Measurements from ENCODE around the gene CENPH.
"Not testable (repeated sequence)": the region's sequence is repeated elsewhere in the genome, so short reads cannot be mapped to it uniquely, and the experiment has no call there.

Gene CENPH

DNA sequence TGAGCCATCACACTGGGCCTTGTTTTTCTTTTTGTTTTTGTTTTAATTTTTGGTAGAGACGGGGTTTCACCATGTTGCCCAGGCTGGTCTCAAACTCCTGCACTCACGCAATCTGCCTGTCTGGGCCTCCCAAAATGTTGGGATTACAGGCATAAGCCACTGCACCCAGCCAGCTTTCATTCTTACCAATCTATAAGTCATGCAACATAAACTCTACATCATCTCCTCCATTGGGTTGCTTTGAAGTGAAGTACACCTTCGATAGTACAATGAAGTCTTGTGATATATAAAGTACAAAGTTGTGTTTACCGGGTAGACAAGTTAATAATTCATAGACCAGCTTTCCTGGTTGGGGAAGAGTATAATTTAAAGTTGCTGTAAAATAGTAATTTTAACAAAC, 36.5 kb downstream of the CENPH start:
- Histone ChIP-seq H3K4me1 (ENCODE audit: insufficient read depth, poor library complexity, severe bottlenecking) (no peaks in the 10 kb centered on the region), H3K4me3 (ENCODE audit: severe bottlenecking) (no peak overlapping the region), H3K9me3 (ENCODE audit: severe bottlenecking) (no peaks in the 10 kb centered on the region), H3K36me3 (ENCODE audit: low read depth) (peaks cover 51% of the 10 kb centered on the region), H3K27ac (ENCODE audit: poor library complexity, severe bottlenecking) (no peak overlapping the region), H3K27me3 (ENCODE audit: insufficient read depth, poor library complexity, severe bottlenecking) (no peaks in the 10 kb centered on the region)
- DNase-seq (ENCODE audit: low spot score) = no peak
- TF ChIP-seq, protein P1, sequence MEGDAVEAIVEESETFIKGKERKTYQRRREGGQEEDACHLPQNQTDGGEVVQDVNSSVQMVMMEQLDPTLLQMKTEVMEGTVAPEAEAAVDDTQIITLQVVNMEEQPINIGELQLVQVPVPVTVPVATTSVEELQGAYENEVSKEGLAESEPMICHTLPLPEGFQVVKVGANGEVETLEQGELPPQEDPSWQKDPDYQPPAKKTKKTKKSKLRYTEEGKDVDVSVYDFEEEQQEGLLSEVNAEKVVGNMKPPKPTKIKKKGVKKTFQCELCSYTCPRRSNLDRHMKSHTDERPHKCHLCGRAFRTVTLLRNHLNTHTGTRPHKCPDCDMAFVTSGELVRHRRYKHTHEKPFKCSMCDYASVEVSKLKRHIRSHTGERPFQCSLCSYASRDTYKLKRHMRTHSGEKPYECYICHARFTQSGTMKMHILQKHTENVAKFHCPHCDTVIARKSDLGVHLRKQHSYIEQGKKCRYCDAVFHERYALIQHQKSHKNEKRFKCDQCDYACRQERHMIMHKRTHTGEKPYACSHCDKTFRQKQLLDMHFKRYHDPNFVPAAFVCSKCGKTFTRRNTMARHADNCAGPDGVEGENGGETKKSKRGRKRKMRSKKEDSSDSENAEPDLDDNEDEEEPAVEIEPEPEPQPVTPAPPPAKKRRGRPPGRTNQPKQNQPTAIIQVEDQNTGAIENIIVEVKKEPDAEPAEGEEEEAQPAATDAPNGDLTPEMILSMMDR (IDR thresholded peaks at IDR 0.05; ENCODE audit: poor library complexity, severe bottlenecking) = no peak
- ATAC-seq (ENCODE audit: low read depth) = no peak

DNA sequence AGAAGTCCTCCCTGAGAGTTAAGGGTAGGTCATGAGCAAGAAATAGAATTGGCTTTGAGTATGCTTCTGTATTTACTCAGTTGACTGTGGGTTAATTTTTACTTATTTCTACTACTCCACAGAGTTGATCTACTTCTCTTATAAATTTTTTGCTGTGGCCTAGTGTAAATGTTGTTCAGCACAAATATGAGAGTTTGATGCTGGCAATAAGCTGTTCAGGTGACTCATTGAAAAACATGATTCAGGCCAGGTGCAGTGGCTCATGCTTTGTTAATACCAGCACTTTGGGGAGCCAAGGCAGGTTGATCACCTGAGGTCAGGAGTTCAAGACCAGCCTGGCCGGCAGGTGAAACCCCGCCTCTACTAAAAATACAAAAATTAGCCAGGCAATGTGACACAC, 40.8 kb downstream of the CENPH start:
- TF ChIP-seq, protein P1 (IDR thresholded peaks at IDR 0.05; ENCODE audit: poor library complexity, severe bottlenecking) = no peak
- Histone ChIP-seq H3K4me1 (ENCODE audit: insufficient read depth, poor library complexity, severe bottlenecking) (no peaks in the 10 kb centered on the region), H3K4me3 (ENCODE audit: severe bottlenecking) (no peak overlapping the region), H3K36me3 (ENCODE audit: low read depth) (peaks cover 48% of the 10 kb centered on the region), H3K27me3 (ENCODE audit: insufficient read depth, poor library complexity, severe bottlenecking) (no peaks in the 10 kb centered on the region), H3K27ac (ENCODE audit: poor library complexity, severe bottlenecking) (no peak overlapping the region), H3K9me3 (ENCODE audit: severe bottlenecking) (no peaks in the 10 kb centered on the region)
- DNase-seq (ENCODE audit: low spot score) (no peak), ATAC-seq (ENCODE audit: low read depth) (no peak)

DNA sequence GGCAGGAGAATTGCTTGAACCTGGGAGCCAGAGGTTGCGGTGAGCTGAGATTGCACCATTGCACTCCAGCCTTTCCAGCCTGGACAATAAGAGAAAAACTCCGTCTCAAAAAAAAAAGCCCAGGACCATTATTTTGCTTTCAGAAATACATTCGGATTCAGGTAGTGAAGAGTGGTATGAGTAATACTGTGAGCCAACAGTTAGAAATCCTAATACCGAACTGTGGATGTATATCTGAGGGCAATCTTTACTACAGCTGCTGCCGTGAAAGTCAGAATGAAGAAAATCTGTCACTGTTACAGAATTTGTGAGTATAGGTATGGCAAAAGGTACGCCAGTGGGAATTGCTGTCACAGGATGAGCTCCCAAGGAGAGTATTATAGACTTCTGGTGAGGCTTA, 41.9 kb downstream of the CENPH start:
- H3K4me1 ChIP-seq (ENCODE audit: insufficient read depth, poor library complexity, severe bottlenecking) = peaks cover 4% of the 10 kb centered on the region
- no peak overlapping the region for H3K27ac ChIP-seq (ENCODE audit: poor library complexity, severe bottlenecking)
- DNase-seq (ENCODE audit: low spot score) (no peak), ATAC-seq (ENCODE audit: low read depth) (no peak)
- TF ChIP-seq, protein P1 (IDR thresholded peaks at IDR 0.05; ENCODE audit: poor library complexity, severe bottlenecking) = no peak
- no peaks in the 10 kb centered on the region for H3K9me3 ChIP-seq (ENCODE audit: severe bottlenecking)
- no peak overlapping the region for H3K4me3 ChIP-seq (ENCODE audit: severe bottlenecking)
- H3K27me3 ChIP-seq (ENCODE audit: insufficient read depth, poor library complexity, severe bottlenecking) = no peaks in the 10 kb centered on the region
- peaks cover 51% of the 10 kb centered on the region for H3K36me3 ChIP-seq (ENCODE audit: low read depth)

DNA sequence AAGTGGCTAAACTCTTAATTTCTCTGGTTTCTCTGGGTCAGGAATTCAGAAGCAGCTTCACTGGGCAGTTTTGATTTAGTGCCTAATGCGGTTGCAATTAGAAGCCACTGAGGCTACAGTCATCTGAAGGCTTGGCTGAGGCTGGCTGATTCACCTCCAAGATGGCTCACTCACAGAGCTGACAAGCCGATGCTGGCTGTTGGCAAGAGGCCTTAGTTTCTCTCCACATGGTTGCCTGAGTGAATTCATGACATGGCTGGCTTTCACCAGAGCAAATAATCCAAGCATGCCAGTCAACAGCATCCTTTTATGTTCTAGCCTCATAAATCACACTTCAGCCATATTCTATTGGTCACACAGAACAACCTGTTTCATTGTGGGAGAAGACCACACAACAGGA, 42.5 kb downstream of the CENPH start:
- TF ChIP-seq, protein P1 (IDR thresholded peaks at IDR 0.05; ENCODE audit: poor library complexity, severe bottlenecking) = no peak
- no peak overlapping the region for H3K27ac ChIP-seq (ENCODE audit: poor library complexity, severe bottlenecking)
- H3K27me3 ChIP-seq (ENCODE audit: insufficient read depth, poor library complexity, severe bottlenecking) = no peaks in the 10 kb centered on the region
- no peak overlapping the region for H3K4me3 ChIP-seq (ENCODE audit: severe bottlenecking)
- ATAC-seq (ENCODE audit: low read depth) (no peak), DNase-seq (ENCODE audit: low spot score) (no peak)
- H3K36me3 ChIP-seq (ENCODE audit: low read depth) = peaks cover 49% of the 10 kb centered on the region
- H3K9me3 ChIP-seq (ENCODE audit: severe bottlenecking) = no peaks in the 10 kb centered on the region
- peaks cover 4% of the 10 kb centered on the region for H3K4me1 ChIP-seq (ENCODE audit: insufficient read depth, poor library complexity, severe bottlenecking)

DNA sequence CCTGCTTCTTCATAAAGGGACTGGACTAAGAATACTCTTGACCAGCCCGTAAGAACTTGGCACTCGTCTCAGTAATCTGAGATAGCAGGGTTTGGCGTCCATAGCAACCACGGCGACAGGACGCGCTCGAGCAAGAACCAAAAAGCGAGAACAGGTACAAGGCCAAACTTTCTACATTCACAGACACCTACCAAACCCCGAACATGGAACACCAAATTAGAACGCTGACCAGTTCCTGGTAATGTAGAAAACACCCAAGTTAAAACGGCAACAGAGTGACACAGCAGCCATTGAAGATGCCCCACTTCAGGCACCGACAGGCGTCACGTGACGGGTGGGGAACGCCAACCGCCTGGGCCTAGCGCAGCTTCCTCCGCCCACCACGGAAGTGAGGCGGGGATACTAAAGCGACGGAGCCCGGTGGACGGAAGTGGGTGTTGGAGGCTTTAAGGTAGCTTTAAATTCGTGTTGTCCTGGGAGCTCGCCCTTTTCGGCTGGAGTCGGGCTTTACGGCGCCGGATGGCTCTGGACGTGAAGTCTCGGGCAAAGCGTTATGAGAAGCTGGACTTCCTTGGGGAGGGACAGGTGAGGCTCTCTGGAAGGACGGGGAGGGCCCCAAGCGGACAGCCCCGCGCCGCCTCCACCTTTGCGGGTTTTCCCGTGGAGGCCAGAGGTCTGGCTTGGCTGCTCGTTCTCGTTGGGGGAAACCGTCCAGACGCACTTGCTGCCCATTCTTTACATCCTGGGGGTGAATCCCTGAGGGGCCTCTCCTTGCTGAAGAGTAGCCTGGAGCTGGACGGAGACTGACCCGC, 45.3 kb downstream of the CENPH start, which contains the start of gene CDK7:
Gene CDK7 (plus strand): TSS at position 430 of the 812 bp plus-strand sequence. CDS start 90 bp downstream, at position 520.
- peak; percentile 89 for ATAC-seq (ENCODE audit: low read depth)
- Histone ChIP-seq H3K9me3 (ENCODE audit: severe bottlenecking) (no peaks in the 10 kb centered on the region), H3K36me3 (ENCODE audit: low read depth) (peaks cover 43% of the 10 kb centered on the region), H3K27me3 (ENCODE audit: insufficient read depth, poor library complexity, severe bottlenecking) (no peaks in the 10 kb centered on the region), H3K4me1 (ENCODE audit: insufficient read depth, poor library complexity, severe bottlenecking) (peaks cover 30% of the 10 kb centered on the region), H3K4me3 (ENCODE audit: severe bottlenecking) (peak within 1 kb of the TSS; percentile 78), H3K27ac (ENCODE audit: poor library complexity, severe bottlenecking) (peak within 1 kb of the TSS; percentile 78)
- TF ChIP-seq, protein P1 (IDR thresholded peaks at IDR 0.05; ENCODE audit: poor library complexity, severe bottlenecking) = no peak
- peak; percentile 96 for DNase-seq (ENCODE audit: low spot score)

DNA sequence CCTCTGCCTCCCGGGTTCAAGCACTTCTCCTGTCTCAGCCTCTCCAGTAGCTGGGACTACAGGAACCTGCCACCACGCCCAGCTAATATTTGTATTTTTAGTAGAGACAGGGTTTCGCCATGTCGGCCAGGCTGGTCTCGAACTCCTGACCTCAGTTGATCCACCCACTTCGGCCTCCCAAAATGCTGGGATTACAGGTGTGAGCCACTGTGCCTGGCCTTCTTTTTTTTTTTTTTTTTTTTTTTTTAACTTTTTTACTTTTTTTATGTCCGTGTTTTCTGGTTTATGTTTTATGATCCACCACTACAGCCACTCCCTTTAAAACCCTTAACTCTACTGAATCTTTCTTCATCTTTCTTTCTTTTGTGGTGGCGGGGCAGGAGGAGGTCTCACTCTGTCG, 47.4 kb downstream of the CENPH start:
- H3K4me3 ChIP-seq (ENCODE audit: severe bottlenecking); H3K9me3 ChIP-seq (ENCODE audit: severe bottlenecking); ATAC-seq (ENCODE audit: low read depth); H3K27me3 ChIP-seq (ENCODE audit: insufficient read depth, poor library complexity, severe bottlenecking); DNase-seq (ENCODE audit: low spot score): not testable (repeated sequence)
- H3K27ac ChIP-seq (ENCODE audit: poor library complexity, severe bottlenecking) = peak overlapping the region; percentile 78
- H3K36me3 ChIP-seq (ENCODE audit: low read depth) = peaks cover 50% of the 10 kb centered on the region
- peaks cover 30% of the 10 kb centered on the region for H3K4me1 ChIP-seq (ENCODE audit: insufficient read depth, poor library complexity, severe bottlenecking)

All from RWPE2 (cell line).